Measurements from ENCODE around the gene DENND6B. TPM values are rescaled to one million over a fixed set of nuclear protein-coding genes. Genes with fewer than 3 reads are reported as not detected.

Gene DENND6B
- total and polyA plus RNA-seq, 4 donors = 0.86 to 1.2 (median 1.1) TPM

- H3K4me1 ChIP-seq (ENCODE audit: control insufficient read depth in 4 of 4, insufficient read depth in 4 of 4, low read length in 3 of 4) = peaks cover 0 to 9% (median 0%) of the 10 kb centered on the region in 4 donors
- no peak overlapping the region for H3K27ac ChIP-seq (ENCODE audit: low read depth in 1 of 2, low read length in 2 of 2)
- TF ChIP-seq HNF4G (IDR thresholded peaks at IDR 0.05) (no peak), EGR1 (IDR thresholded peaks at IDR 0.05; ENCODE audit: low read depth in 2 of 2) (no peak), RAD21 (IDR thresholded peaks at IDR 0.05) (no peak), FOXA2 (IDR thresholded peaks at IDR 0.05) (no peak), GABPA (IDR thresholded peaks at IDR 0.05 in 1 of 2, conservative IDR thresholded peaks at IDR 0.05 in 1 of 2) (no peak), ZBTB33 (IDR thresholded peaks at IDR 0.05) (no peak), JUND (IDR thresholded peaks at IDR 0.05) (no peak), YY1 (IDR thresholded peaks at IDR 0.05) (no peak), FOXA1 (IDR thresholded peaks at IDR 0.05) (no peak), NR2F2 (IDR thresholded peaks at IDR 0.05) (no peak)
- TF ChIP-seq, protein P1, sequence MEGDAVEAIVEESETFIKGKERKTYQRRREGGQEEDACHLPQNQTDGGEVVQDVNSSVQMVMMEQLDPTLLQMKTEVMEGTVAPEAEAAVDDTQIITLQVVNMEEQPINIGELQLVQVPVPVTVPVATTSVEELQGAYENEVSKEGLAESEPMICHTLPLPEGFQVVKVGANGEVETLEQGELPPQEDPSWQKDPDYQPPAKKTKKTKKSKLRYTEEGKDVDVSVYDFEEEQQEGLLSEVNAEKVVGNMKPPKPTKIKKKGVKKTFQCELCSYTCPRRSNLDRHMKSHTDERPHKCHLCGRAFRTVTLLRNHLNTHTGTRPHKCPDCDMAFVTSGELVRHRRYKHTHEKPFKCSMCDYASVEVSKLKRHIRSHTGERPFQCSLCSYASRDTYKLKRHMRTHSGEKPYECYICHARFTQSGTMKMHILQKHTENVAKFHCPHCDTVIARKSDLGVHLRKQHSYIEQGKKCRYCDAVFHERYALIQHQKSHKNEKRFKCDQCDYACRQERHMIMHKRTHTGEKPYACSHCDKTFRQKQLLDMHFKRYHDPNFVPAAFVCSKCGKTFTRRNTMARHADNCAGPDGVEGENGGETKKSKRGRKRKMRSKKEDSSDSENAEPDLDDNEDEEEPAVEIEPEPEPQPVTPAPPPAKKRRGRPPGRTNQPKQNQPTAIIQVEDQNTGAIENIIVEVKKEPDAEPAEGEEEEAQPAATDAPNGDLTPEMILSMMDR (IDR thresholded peaks at IDR 0.05; ENCODE audit: low read depth, low read length, missing input control) = no peak
- no peak for DNase-seq (ENCODE audit: low spot score)
- H3K9ac ChIP-seq (ENCODE audit: low read depth in 1 of 2, low read length in 2 of 2) = no peak overlapping the region
- WGBS = 96% methylated on average over 17 of the region's 17 CpGs
- H3K36me3 ChIP-seq (ENCODE audit: control insufficient read depth in 4 of 4, insufficient read depth in 3 of 4, low read depth in 1 of 4, low read length in 3 of 4) = no peaks in the 10 kb centered on the region
- H3K27me3 ChIP-seq (ENCODE audit: control insufficient read depth in 4 of 4, insufficient read depth in 4 of 4, low read length in 3 of 4) = no peaks in the 10 kb centered on the region
- no peak overlapping the region for H3K4me3 ChIP-seq (ENCODE audit: low read depth in 1 of 3, low read length in 3 of 3)
- no peaks in the 10 kb centered on the region for H3K9me3 ChIP-seq (ENCODE audit: control insufficient read depth in 4 of 4, low read length in 3 of 4)
Observed at GRCh38 chr22:50313600-50313999, 13.2 kb downstream of the DENND6B start.

- H3K27ac ChIP-seq (ENCODE audit: low read depth in 1 of 2, low read length in 2 of 2) = no peak overlapping the region
- TF ChIP-seq FOXA2 (IDR thresholded peaks at IDR 0.05) (no peak), HNF4G (IDR thresholded peaks at IDR 0.05) (no peak), MAX (IDR thresholded peaks at IDR 0.05) (no peak), HNF4A (conservative IDR thresholded peaks at IDR 0.05) (no peak), EGR1 (IDR thresholded peaks at IDR 0.05; ENCODE audit: low read depth in 2 of 2) (no peak), JUND (IDR thresholded peaks at IDR 0.05) (no peak), RAD21 (IDR thresholded peaks at IDR 0.05) (no peak), NR2F2 (IDR thresholded peaks at IDR 0.05) (no peak), GABPA (IDR thresholded peaks at IDR 0.05 in 1 of 2, conservative IDR thresholded peaks at IDR 0.05 in 1 of 2) (no peak), ZBTB33 (IDR thresholded peaks at IDR 0.05) (no peak), SP1 (IDR thresholded peaks at IDR 0.05) (no peak), TAF1 (conservative IDR thresholded peaks at IDR 0.05) (no peak), REST (IDR thresholded peaks at IDR 0.05) (no peak), RXRA (IDR thresholded peaks at IDR 0.05) (no peak), FOXA1 (IDR thresholded peaks at IDR 0.05) (no peak), YY1 (IDR thresholded peaks at IDR 0.05) (no peak)
- TF ChIP-seq, protein P2, sequence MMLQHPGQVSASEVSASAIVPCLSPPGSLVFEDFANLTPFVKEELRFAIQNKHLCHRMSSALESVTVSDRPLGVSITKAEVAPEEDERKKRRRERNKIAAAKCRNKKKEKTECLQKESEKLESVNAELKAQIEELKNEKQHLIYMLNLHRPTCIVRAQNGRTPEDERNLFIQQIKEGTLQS (IDR thresholded peaks at IDR 0.05) = no peak
- TF ChIP-seq, protein P1 (IDR thresholded peaks at IDR 0.05; ENCODE audit: low read depth, low read length, missing input control) = no peak
- WGBS = 93% methylated on average over 7 of the region's 7 CpGs
- H3K9me3 ChIP-seq (ENCODE audit: control insufficient read depth in 4 of 4, low read length in 3 of 4) = no peaks in the 10 kb centered on the region
- H3K4me3 ChIP-seq (ENCODE audit: low read depth in 1 of 3, low read length in 3 of 3) = no peak overlapping the region
- H3K36me3 ChIP-seq (ENCODE audit: control insufficient read depth in 4 of 4, insufficient read depth in 3 of 4, low read depth in 1 of 4, low read length in 3 of 4) = no peaks in the 10 kb centered on the region
- no peaks in the 10 kb centered on the region for H3K27me3 ChIP-seq (ENCODE audit: control insufficient read depth in 4 of 4, insufficient read depth in 4 of 4, low read length in 3 of 4)
- DNase-seq (ENCODE audit: low spot score) = no peak
- H3K9ac ChIP-seq (ENCODE audit: low read depth in 1 of 2, low read length in 2 of 2) = no peak overlapping the region
- peaks cover 0 to 15% (median 3%) of the 10 kb centered on the region in 4 donors for H3K4me1 ChIP-seq (ENCODE audit: control insufficient read depth in 4 of 4, insufficient read depth in 4 of 4, low read length in 3 of 4)
Observed at GRCh38 chr22:50313021-50313420, 13.8 kb downstream of the DENND6B start.

Data from liver (tissue), 9 donors.